HG02759 (cell line): ENCODE results near the gene MACROD2.
A peak's percentile ranks its signal among the peaks of the same experiment; 100 is the strongest.
"Not testable (repeated sequence)": the region's sequence is repeated elsewhere in the genome, so short reads cannot be mapped to it uniquely, and the experiment has no call there.

ENCODE experiments used
- ATAC-seq: cut with Tn5 transposase; IDR thresholded peaks from one replicate; pipeline ENCODE4 v1.9.1; 2021; ENCODE audit warnings: mild to moderate bottlenecking, moderate library complexity; ENCODE audit not compliant: unreplicated experiment

Gene MACROD2

DNA sequence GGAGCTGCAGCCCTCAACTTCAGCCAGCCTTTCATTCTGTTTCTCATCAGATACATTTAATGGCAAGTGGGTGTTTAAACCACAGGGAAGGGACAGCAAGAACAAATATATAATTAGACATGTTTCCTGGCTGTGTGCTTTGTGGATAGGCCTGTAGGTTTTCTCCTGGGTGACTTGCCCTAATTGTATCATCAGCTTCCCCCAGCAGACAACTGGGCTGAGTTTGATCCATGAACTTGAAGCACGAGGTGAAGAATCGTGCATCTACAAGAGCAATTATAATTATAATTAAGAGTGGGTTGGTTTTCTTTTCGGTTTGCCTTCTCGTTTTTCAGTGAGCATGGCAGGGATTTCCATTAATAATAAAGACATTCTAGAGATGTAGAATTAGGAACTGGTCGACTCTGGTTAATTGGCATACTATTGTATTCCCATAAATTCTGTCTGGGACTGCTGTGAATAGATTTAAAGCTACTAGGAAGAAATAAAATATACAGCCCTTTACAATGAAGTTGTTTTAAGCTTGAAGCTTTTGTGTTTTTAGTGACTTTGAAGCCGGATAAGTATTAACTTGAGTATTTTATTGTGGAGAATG lies 1525.7 kb downstream of the MACROD2 start:
- no peak for ATAC-seq

DNA sequence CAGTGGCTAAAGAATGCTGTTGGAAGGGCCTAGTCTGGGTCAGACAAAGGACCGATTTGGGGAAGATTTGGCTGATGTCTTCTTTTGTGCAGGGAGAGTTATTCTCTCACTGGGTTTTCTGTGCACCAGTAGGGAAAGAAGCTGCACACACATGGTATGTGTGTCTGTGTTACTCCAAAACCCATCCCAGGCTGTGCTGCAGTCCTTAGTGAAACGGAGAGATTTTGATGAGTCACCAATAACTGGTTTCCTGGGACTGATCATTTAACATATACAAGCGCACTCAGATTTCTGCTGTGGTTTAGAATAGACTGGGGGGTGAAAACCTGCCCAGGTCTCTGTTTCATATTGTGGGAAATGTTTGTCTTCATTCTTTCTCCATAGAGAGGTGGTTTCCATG lies 1528.1 kb downstream of the MACROD2 start:
- no peak for ATAC-seq

DNA sequence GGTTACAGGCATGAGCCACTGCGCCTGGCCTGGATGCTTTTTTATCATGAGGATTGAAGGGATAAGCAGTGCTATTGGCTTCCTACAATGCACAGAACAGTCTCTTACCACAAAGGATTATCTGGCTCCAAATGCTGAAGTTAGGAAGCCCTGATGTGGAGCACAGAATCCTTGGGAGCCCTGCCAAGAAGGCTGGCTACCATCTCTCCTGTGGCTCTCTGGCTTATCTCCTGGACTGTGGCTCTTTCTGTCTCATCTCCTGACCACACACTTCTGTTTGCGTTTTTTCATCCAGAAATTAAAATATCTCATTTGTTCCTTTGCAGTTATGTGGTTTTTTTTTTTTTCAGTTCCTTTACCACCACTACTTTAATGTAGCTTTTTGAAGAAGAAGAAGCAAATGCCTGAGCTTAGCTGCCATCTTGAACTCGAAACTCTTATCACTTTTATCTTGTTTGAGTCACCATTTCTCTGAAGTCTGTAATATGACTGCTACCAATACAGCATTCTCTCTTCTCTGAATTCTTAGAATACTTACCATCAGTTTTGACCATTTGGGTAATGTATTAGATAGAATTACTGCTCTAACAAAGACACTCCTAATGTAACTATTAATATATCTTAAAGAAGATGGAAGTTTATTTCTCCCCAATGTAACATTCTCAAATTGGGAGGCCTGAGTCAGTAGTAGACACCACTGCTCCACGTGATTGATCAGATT lies 1533.2 kb downstream of the MACROD2 start:
- no peak for ATAC-seq

DNA sequence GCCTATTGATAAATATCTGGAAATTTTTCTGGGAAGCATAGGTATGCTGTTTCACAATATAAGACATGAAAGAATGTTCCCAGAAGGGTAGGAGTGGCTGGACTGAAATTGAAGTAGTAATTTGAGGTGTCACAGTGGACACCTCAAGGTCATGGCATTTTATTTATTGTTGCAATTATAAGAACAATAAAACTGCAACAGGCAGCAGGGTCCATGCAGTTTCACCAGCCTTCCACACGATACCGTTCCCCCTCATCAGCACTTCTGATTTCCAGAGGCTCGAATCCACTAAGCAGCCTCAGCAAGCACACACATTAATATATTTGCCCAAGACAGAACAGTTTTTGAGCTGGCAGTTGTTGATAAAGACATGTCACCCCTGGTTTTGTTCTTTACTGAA lies 1540.5 kb downstream of the MACROD2 start:
- no peak for ATAC-seq

DNA sequence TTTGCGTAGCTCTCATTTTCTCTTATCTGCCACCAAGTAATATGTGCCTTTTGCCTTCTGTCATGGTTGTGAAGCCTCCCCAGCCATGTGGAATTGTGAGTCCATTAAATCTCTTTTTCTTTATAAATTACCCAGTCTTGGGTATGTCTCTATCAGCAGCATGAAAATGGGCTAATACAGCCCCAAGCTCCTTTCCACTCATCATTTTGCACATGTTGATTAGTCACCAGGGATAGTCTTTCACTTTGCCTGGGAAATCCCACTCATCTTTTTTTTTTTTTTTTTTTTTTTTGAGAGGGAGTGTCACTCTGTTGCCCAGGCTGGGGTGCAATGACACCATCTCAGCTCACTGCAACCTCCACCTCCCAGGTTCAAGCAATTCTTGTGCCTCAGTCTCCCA lies 1541.9 kb downstream of the MACROD2 start:
- ATAC-seq = not testable (repeated sequence)

DNA sequence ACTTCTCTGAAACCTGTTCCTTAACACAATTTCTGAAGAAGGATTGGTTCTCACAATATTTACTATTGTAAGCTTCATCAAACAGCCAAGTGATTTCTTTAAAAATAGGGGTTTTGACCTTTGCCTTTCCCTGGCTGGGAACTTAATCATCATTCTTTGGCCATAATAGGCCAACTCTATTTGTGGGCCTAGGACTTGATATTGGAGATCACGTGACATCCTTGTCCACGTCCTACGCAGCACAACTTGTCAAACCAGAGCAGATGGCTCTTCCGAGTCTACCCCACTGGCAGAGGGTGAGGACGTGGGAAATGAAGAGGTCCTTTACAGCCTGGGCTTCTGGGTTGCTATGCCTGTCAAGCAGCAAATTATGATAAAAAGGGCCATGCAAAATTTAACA lies 1547.3 kb downstream of the MACROD2 start:
- ATAC-seq = no peak

DNA sequence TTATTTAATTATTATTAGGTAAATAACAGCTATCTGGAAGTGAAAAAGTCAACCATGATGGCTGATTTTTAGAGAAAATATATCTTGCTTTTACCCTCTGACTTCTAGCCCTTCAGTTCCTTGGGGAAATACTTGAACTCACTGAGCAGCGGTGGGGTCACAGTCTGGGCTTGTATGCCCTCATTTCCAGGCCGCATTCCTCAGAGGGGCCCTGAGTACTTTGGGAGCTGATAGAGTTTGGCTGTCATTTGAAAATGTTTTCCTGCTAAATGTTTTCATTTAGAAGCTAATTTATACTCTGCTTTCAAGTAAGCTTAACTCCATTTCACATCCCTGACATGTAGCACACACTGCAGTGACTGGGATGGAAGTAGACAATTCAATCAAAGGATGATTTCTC lies 1549.4 kb downstream of the MACROD2 start:
- no peak for ATAC-seq

DNA sequence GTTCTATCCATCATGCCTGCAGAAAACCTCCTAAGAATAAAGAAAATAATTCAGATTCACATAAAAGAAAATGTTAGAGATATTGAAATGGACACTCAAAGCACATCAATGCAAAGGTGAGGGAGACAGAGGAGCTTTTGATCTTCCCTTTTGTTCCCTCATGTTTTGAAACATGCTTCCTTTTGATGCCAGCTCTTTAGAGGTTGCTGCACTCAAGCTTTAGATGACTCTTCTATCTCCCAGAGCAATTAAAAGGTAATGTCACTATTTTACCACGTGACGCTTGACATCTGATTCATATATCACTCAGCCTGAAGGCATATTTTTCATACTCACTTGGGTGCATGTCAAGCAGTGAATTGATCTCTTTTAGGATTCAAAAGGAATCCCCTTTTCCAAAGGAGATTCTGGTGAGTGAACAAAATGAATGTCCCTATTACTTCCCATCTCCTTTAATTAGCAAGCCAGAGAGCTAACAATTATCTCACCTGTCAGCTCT lies 1551.3 kb downstream of the MACROD2 start:
- no peak for ATAC-seq

DNA sequence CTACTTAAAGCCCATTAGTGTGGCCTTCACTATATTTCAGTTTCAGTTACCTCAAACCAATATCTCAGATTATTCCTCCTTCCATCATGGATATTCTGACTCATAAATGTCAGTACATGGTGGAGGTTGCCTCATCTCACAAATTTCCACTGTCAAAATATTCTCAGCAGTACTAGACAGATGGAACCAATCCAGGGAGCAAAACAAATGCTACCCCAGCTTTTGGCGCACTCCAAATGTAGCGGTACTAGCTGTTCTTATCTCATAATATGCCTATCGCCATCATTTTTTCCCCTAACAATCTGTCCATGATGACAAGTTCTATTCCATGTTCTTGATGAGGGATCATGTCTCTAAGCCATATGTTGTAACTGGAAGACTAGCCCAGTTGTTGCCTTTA lies 1551.8 kb downstream of the MACROD2 start:
- ATAC-seq = no peak

DNA sequence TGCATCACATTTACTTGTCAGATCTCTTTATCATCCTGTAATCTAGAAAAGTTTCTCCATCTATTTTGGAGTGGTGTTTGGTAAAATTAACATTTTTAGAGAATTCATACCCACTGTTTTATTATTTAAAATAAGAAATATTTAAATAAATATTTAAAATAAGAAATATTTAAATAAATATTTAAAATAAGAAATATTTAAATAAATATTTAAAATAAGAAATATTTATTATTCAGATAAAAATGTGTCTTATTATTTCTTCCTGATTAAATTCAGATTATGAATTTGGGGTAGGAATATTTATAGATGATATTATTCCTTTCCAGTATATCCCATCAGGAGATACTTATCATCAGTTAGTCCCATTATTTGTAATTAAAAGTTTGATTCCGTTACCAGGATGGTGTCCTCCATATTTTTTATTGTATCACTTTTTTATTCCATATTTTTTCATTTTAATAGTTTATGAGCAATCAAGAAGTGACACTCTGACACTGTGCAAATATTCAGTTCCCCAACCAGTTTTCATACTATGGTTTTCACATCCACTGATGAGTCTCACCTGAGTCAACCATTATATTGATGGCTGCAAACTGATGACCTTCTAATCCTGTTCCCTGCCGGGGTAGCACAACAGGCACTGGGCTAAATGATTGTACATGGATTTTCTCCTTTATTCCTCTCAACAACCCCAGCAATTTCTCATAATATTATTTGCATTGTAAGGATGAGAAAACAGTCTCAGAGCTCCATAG lies 1555.0 kb downstream of the MACROD2 start:
- no peak for ATAC-seq

DNA sequence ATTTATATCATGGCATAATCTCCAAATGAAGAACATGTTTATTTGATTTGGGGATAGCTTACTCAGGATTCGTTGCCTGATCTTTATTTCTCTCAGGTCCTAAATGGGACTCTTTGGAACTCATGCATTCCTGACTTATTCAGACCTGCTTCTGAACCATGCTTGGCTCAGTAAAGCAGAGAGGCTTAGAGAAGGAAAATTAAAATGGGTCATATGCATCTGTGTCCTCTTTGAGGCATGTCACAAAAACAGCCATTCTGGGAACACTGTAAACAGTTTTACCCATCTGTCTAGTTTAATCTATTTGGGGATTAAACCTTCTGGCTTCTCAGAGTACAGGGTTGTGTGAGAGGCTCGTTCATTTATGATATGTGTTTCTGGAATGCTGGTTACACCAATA lies 1560.6 kb downstream of the MACROD2 start:
- no peak for ATAC-seq

DNA sequence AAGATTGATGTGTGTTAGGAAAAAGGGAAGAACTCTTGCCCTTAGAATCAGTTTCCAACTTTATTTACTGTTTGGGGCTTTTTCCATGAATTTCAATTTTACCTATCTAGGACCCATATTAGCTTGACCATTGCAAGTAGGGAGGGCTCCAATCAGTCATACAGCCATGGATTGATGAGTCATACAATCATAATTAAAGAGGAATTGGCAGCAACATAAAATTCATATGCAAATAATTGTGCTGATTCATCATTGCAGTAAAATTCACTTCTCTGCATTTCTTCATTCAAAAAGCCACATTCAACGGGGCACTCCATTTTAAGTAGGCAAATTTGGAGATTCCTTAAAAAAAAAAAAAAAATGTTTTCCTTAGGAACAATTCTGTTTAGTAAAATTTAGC lies 1561.6 kb downstream of the MACROD2 start:
- no peak for ATAC-seq

DNA sequence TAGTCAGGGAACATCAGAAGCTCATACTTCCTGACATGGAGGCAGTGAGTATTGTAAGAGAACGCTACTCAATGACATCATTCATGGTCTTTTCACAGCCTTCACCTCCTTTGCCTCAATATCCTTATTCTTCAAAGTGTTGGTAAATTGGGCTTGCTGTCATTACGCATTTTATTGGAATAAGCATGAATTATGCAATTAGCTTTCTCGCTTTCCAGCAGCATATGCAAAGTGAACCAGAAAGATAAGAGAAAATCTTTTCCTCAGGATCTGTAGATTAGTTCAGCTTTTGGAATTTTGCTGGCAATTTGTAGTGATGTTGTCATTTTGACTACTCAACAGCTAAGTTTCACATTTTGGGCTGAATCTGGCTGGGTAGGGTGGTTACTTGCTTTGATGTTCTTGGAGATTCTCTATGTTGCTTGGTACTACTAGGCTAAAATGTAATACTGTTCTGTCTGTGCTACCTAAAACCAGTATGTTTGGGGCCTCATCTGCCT lies 1565.8 kb downstream of the MACROD2 start:
- no peak for ATAC-seq

DNA sequence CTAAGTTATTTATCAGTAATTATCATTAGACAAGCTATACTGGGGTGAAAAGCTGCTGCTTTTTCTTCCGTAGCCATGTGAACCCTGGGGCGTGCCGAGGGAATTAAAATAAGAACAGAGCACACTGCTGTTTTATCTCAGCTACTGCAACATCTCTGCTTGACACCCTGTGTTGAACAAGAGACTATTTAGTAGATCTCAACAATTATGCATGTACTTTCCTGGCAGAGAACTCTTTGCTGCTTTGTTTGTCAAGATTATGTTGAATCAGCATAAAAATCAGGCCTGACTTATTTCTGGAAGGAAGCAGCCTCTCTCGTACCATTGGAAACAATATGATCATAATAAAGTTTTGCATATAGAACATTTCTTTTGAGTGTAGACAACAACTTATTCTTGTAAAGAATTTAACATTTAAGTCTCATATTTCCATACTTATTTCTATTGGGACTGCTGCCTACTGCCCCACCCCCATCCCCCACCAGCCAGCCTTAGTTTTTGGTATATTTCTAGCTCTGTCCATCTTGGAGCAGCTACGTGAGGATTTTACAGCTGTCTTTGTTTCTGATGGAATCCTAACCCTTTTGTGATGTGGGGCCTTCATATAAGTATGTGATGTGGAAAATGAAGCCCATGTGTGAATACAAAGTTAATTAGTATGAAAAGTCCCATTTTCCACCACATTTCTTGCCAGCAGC lies 1566.5 kb downstream of the MACROD2 start:
- ATAC-seq = no peak

DNA sequence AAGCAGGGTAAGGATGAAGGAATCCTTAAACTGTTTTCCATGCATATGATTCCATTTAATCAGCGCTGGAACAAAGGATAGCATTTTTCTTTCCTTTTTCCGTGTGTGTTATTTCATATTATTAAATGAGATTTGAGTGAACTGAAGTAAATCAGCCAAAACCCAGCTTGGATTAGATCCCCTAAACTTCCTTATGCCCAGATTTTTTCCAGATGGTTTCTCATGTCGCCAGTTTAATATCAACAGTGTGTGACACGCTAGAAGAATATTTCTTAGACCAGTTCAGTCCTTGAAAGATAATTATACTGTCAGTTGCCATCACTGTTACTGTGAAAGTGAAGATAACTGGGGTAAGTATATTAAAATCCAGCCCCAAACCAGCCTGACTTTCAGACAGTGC lies 1568.5 kb downstream of the MACROD2 start:
- no peak for ATAC-seq

DNA sequence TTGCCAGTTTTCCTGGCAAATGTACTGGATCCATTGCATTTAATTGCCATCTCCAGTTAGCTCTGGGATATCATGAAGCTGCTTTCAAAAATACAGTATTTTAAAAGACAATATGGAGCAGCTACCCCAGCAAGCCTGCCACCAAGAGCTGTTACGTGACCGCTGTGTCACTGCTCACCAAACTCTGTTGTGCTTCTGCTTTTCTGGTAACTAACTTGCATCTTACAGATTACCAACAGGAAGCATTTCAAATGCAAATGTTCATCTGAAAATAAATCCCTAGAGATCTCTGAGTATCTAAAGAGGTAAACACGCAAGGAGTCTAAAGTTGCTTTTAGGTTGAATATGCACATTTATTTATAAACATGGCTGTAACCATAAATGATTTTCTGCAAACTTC lies 1569.7 kb downstream of the MACROD2 start:
- ATAC-seq = peak; percentile 78

DNA sequence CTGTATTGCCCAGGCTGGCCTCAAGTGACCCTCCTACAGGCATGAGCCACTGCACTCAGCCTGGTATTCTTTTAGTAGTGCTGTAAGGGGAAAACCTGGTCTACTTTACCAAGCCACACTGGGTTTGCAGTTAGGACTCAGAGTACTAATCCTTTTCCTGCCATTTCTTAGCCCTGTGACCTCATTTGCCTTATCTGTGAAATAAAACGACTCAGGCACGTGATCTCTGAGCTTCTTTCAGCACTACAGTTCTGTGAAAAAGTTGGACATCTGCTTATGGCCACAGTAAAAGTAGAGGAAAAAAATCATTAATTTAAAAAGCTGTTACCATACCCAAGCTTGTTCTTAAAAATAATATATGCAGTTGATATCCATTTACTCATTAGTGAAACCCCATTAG lies 1570.5 kb downstream of the MACROD2 start:
- ATAC-seq = no peak

DNA sequence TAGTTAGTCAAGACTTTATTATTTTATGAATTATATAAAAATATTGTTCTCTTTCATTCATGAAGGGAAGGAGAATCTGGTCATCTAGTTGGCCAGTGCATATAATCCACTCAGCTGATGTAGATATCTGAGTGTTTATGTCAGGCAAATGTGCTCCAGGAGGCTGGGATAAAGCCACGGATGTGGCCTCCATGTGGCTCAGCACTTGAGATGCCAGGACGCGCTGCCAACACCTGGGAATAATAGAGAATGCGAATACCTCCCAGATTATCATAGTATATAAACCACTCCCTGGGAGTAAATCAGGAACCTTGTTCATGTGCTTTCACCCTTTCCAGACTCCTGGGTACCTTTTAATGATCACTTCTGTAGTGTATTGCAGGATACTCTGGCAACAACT lies 1571.9 kb downstream of the MACROD2 start:
- no peak for ATAC-seq

DNA sequence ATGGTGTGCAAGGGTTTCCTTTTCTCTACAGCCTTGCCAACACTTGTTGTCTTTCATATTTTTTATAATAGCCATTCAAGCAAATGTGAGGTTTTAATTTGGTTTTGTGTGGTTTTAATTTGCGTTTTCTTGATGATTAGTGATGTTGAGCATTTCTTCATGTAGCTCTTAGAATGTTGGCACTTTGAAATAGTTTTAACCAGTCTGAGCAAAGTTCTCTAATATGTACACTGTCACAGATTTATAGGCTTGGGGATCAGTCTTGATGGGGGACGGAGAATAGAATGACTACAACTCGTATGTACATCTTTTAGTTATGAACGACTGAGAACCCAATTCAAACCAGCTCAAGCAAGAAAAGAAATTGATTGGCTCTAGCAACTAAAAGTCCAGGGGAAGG lies 1574.8 kb downstream of the MACROD2 start:
- ATAC-seq = no peak

DNA sequence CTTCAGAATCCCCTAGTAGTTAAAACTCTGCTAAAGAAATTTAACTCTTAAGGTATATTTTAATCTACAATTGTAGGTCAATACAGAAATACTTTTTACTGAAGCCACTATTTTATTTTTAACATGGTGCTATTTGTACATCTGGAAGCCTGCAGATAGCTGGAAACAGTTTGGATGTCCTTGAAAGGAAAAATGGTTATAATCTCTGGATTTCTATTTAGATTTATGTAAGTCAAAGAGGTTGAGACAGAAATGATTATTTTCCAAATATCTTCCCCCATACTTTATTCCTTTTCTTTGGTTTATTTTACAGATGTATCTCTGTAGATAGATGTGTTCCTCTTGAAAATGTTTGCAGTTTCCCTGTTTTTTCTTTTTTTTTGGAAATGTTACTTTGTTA lies 1575.7 kb downstream of the MACROD2 start:
- ATAC-seq = no peak

DNA sequence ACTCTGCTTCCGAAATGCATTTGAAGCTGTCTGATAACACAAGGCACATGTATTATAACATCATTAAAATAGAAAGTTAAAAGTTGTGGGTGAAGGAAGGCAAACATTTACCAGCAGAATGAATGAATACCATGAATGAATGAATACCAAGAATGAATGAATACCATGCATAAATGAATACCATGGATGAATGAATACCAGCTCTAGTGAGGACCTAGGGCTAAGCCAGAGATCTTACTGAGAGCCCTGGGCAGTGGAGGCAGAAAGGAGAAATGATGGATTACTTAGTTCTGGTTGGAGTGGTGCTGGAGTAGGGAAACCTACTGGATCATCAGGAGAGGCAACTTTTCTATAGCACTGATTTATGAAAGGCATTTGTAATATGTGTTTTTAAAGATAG lies 1579.9 kb downstream of the MACROD2 start:
- ATAC-seq = no peak
